Keratinocyte (primary cell): ENCODE results near the gene ROR2.

Experiments used
- CTCF ChIP-seq, 3 experiments: IDR thresholded peaks in 1 of 3; conservative IDR thresholded peaks in 1 of 3; optimal IDR thresholded peaks in 1 of 3; 2 replicates in 2 of 3; 3 replicates in 1 of 3; pipeline versions ENCODE3 to v1.5.1; 2011; ENCODE audit warnings: low read length in 3 of 3, mild to moderate bottlenecking in 3 of 3, moderate library complexity in 2 of 3, control low read depth in 1 of 3, inconsistent platforms in 1 of 3; ENCODE audit not compliant: insufficient read depth in 2 of 3; ENCODE audit errors: extremely low read depth in 1 of 3
- EZH2 ChIP-seq: IDR thresholded peaks from one replicate; pipeline ENCODE4 v1.6.1; 2012; ENCODE audit warnings: inconsistent platforms, mild to moderate bottlenecking, low read length, moderate library complexity

DNA sequence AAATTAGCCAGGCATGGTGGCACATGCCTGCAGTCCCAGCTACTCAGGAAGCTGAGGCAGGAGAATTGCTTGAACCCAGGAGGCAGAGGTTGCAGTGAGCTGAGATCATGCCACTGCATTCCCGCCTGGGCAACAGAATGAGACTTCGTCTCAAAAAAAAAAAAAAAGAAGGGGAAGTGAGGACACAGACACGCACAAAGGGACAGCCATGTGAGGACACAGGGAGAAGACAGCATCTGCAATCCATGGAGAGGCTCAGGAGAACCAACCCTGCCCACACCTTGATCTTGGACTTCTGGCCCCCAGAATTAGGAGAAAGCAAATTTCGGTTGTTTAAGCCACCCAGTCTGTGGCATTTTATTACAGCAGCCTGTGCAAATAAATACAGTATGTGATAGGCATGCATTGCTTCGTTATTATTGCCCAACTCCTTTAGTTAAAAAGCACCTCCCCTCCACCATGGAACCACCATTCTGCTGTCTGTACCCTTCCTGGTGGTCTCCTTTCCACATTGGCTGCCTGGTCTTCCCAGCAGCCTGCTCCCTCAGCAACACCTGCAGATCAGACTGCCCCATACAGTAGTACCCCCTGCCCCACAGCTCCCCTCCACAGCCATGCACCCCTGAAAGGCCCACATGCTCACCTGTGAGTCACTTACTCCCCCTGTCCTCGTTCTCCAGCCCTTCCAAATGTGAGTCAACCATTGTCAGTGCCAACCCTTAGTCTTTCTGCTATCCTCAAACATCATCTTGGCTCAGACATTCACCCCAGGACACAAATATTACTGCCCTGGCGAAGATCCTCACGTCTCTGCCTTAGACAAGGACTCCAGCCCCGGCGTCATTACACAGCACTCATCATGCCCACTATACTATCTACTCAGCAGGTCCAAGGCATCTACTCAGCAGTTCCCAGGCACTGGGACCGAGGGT is 128.8 kb downstream of the ROR2 start:
- TF ChIP-seq CTCF (optimal IDR thresholded peaks at IDR 0.05 in 1 of 3, IDR thresholded peaks at IDR 0.05 in 1 of 3, conservative IDR thresholded peaks at IDR 0.05 in 1 of 3; ENCODE audit: extremely low read depth in 1 of 3, insufficient read depth in 2 of 3, low read length in 3 of 3) (no peak), EZH2 (no peak)
